ENCODE data around the gene HMCN1. TPM values are rescaled to one million over a fixed set of nuclear protein-coding genes. Genes with fewer than 3 reads are reported as not detected.

Gene HMCN1
- total and polyA plus RNA-seq, 2 donors from 2014 or later, result 0.97 to 2.7 TPM

GRCh38 chr1:186022184-186022583, 288.0 kb downstream of the HMCN1 start:
- Histone ChIP-seq H3K4me3 (ENCODE audit: low read length in 3 of 3) (no peak overlapping the region), H3K9me3 (ENCODE audit: control insufficient read depth in 2 of 3, insufficient read depth in 1 of 3, low read length in 3 of 3) (no peaks in the 10 kb centered on the region), H3K27ac (ENCODE audit: low read depth in 2 of 2, low read length in 2 of 2) (no peak overlapping the region), H3K36me3 (ENCODE audit: control insufficient read depth in 2 of 3, insufficient read depth in 3 of 3, low read length in 3 of 3) (no peaks in the 10 kb centered on the region), H3K27me3 (ENCODE audit: control insufficient read depth, insufficient read depth, low read length) (no peaks in the 10 kb centered on the region), H3K4me1 (ENCODE audit: control insufficient read depth in 2 of 3, insufficient read depth in 2 of 3, low read depth in 1 of 3, low read length in 3 of 3) (no peaks in the 10 kb centered on the region), H3K9ac (ENCODE audit: low read length in 3 of 3) (no peak overlapping the region)
- intact Hi-C loops (cut with DNase I), result no loop called here
- FAIRE-seq (no peak), DNase-seq (no peak)
- TF ChIP-seq, protein P1, sequence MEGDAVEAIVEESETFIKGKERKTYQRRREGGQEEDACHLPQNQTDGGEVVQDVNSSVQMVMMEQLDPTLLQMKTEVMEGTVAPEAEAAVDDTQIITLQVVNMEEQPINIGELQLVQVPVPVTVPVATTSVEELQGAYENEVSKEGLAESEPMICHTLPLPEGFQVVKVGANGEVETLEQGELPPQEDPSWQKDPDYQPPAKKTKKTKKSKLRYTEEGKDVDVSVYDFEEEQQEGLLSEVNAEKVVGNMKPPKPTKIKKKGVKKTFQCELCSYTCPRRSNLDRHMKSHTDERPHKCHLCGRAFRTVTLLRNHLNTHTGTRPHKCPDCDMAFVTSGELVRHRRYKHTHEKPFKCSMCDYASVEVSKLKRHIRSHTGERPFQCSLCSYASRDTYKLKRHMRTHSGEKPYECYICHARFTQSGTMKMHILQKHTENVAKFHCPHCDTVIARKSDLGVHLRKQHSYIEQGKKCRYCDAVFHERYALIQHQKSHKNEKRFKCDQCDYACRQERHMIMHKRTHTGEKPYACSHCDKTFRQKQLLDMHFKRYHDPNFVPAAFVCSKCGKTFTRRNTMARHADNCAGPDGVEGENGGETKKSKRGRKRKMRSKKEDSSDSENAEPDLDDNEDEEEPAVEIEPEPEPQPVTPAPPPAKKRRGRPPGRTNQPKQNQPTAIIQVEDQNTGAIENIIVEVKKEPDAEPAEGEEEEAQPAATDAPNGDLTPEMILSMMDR (IDR thresholded peaks at IDR 0.05; ENCODE audit: borderline replicate concordance, extremely low read depth, insufficient read depth), result no peak

- DNase-seq, result no peak
- Histone ChIP-seq H3K9ac (ENCODE audit: low read length in 3 of 3) (no peak overlapping the region), H3K9me3 (ENCODE audit: control insufficient read depth in 2 of 3, insufficient read depth in 1 of 3, low read length in 3 of 3) (peaks cover 0 to 8% (median 0%) of the 10 kb centered on the region in 3 donors), H3K27me3 (ENCODE audit: control insufficient read depth, insufficient read depth, low read length) (no peaks in the 10 kb centered on the region), H3K4me1 (ENCODE audit: control insufficient read depth in 2 of 3, insufficient read depth in 2 of 3, low read depth in 1 of 3, low read length in 3 of 3) (no peaks in the 10 kb centered on the region), H3K4me3 (ENCODE audit: low read length in 3 of 3) (no peak overlapping the region), H3K27ac (ENCODE audit: low read depth in 2 of 2, low read length in 2 of 2) (no peak overlapping the region), H3K36me3 (ENCODE audit: control insufficient read depth in 2 of 3, insufficient read depth in 3 of 3, low read length in 3 of 3) (no peaks in the 10 kb centered on the region)
- intact Hi-C loops (cut with DNase I), result no loop called here
- FAIRE-seq, result no peak
- TF ChIP-seq, protein P1 (IDR thresholded peaks at IDR 0.05; ENCODE audit: borderline replicate concordance, extremely low read depth, insufficient read depth), result no peak
Observed at GRCh38 chr1:186026946-186027345, 292.8 kb downstream of the HMCN1 start.

DNA sequence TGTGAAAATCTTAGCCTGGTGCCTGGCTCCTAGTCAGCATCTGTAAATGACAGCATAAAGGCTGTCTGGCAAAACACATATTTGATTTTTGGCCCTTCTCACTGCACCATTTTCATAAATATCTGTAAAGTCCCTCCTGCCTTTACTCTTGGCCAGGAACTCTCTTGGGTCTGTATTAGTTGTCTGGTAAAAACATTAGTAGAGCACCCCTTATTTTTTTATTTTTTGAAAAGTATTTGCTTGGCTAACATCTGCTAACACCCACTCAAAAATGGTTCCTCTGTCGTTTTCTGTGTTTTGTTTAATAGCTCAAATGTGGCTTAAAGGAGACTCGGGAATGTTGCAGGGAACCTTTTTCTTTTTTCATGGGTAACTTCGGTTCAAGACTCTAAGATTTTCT, 293.4 kb downstream of the HMCN1 start:
- no peak overlapping the region for H3K27ac ChIP-seq (ENCODE audit: low read depth in 2 of 2, low read length in 2 of 2)
- H3K9me3 ChIP-seq (ENCODE audit: control insufficient read depth in 2 of 3, insufficient read depth in 1 of 3, low read length in 3 of 3), result peaks cover 0 to 8% (median 0%) of the 10 kb centered on the region in 3 donors
- intact Hi-C loops (cut with DNase I), result no loop called here
- no peak overlapping the region for H3K9ac ChIP-seq (ENCODE audit: low read length in 3 of 3)
- no peak overlapping the region for H3K4me3 ChIP-seq (ENCODE audit: low read length in 3 of 3)
- no peak for DNase-seq
- TF ChIP-seq, protein P1 (IDR thresholded peaks at IDR 0.05; ENCODE audit: borderline replicate concordance, extremely low read depth, insufficient read depth), result no peak
- no peaks in the 10 kb centered on the region for H3K27me3 ChIP-seq (ENCODE audit: control insufficient read depth, insufficient read depth, low read length)
- H3K36me3 ChIP-seq (ENCODE audit: control insufficient read depth in 2 of 3, insufficient read depth in 3 of 3, low read length in 3 of 3), result no peaks in the 10 kb centered on the region
- no peaks in the 10 kb centered on the region for H3K4me1 ChIP-seq (ENCODE audit: control insufficient read depth in 2 of 3, insufficient read depth in 2 of 3, low read depth in 1 of 3, low read length in 3 of 3)
- FAIRE-seq, result no peak

GRCh38 chr1:186030453-186030852, 296.3 kb downstream of the HMCN1 start:
- no peak overlapping the region for H3K27ac ChIP-seq (ENCODE audit: low read depth in 2 of 2, low read length in 2 of 2)
- no peak for FAIRE-seq
- intact Hi-C loops (cut with DNase I), result no loop called here
- no peaks in the 10 kb centered on the region for H3K4me1 ChIP-seq (ENCODE audit: control insufficient read depth in 2 of 3, insufficient read depth in 2 of 3, low read depth in 1 of 3, low read length in 3 of 3)
- no peaks in the 10 kb centered on the region for H3K27me3 ChIP-seq (ENCODE audit: control insufficient read depth, insufficient read depth, low read length)
- H3K36me3 ChIP-seq (ENCODE audit: control insufficient read depth in 2 of 3, insufficient read depth in 3 of 3, low read length in 3 of 3), result no peaks in the 10 kb centered on the region
- no peak for DNase-seq
- H3K9me3 ChIP-seq (ENCODE audit: control insufficient read depth in 2 of 3, insufficient read depth in 1 of 3, low read length in 3 of 3), result peaks cover 0 to 8% (median 0%) of the 10 kb centered on the region in 3 donors
- H3K4me3 ChIP-seq (ENCODE audit: low read length in 3 of 3), result no peak overlapping the region
- H3K9ac ChIP-seq (ENCODE audit: low read length in 3 of 3), result no peak overlapping the region
- TF ChIP-seq, protein P1 (IDR thresholded peaks at IDR 0.05; ENCODE audit: borderline replicate concordance, extremely low read depth, insufficient read depth), result no peak

Measured in kidney (tissue), 14 donors.